HepG2 (cell line): Measurements from ENCODE around the gene ZC2HC1B. TPM values are rescaled to one million over a fixed set of nuclear protein-coding genes. Genes with fewer than 3 reads are reported as not detected.

Source experiments
- EEA1 ChIP-seq: sonication (generic); formaldehyde crosslinking; IDR thresholded peaks from 2 replicates; pipeline ENCODE4 v1.5.1; 2020; ENCODE audit warnings: mild to moderate bottlenecking, missing genetic modification reagents, borderline replicate concordance
- GZF1 ChIP-seq: sonication (generic); formaldehyde crosslinking; IDR thresholded peaks from 2 replicates; pipeline ENCODE4 v1.5.1; 2020; ENCODE audit warnings: mild to moderate bottlenecking, missing genetic modification reagents
- HCFC1 ChIP-seq: fragments of 150-350 bp; IDR thresholded peaks from 2 replicates; pipeline ENCODE4 v1.6.1; 2014; ENCODE audit warnings: low read depth, low read length
- HMGA1 ChIP-seq: sonication (generic); formaldehyde crosslinking; conservative IDR thresholded peaks from 2 replicates; pipeline ENCODE4 v1.4.0; 2020; ENCODE audit warnings: missing genetic modification reagents
- NFIC ChIP-seq: IDR thresholded peaks from 2 replicates; pipeline ENCODE4 v1.6.1; 2012; ENCODE audit warnings: mild to moderate bottlenecking, low read length, inconsistent platforms
- NR2F1 ChIP-seq, 2 experiments: fragments of 450-650 bp in 1 of 2; formaldehyde crosslinking in 1 of 2; IDR thresholded peaks; 2 replicates each; pipeline versions ENCODE4 v1.5.0 to v1.6.1; 2016 to 2020; ENCODE audit warnings: mild to moderate bottlenecking in 1 of 2, missing compliant biosample characterization in 1 of 2, missing genetic modification reagents in 1 of 2, moderate library complexity in 1 of 2
- PHF21A ChIP-seq: sonication (generic); formaldehyde crosslinking; IDR thresholded peaks from 2 replicates; pipeline ENCODE4 v1.5.0; 2020; ENCODE audit warnings: mild to moderate bottlenecking, missing genetic modification reagents
- SIN3B ChIP-seq: fragments of 150-350 bp; IDR thresholded peaks from 2 replicates; pipeline ENCODE4 v1.6.1; 2014; ENCODE audit warnings: low read length
- THAP11 ChIP-seq: IDR thresholded peaks from 2 replicates; pipeline ENCODE4 v1.6.1; 2016; ENCODE audit warnings: missing biosample characterization, missing genetic modification reagents
- YY1 ChIP-seq: IDR thresholded peaks from 2 replicates; pipeline ENCODE4 v1.6.1; 2011; ENCODE audit warnings: low read length, low read depth, moderate library complexity, mild to moderate bottlenecking; ENCODE audit not compliant: insufficient read depth, insufficient replicate concordance
- ZBTB7B ChIP-seq: sonication (generic); formaldehyde crosslinking; IDR thresholded peaks from 2 replicates; pipeline ENCODE4 v1.4.0; 2020; ENCODE audit warnings: missing genetic modification reagents
- ZNF232 ChIP-seq: sonication (generic); formaldehyde crosslinking; IDR thresholded peaks from 2 replicates; pipeline ENCODE4 v1.4.0; 2020; ENCODE audit warnings: missing genetic modification reagents, borderline replicate concordance
- ZNF331 ChIP-seq: sonication (generic); formaldehyde crosslinking; IDR thresholded peaks from 2 replicates; pipeline ENCODE4 v1.4.0; 2020; ENCODE audit warnings: missing genetic modification reagents
- ZNF44 ChIP-seq: sonication (generic); formaldehyde crosslinking; IDR thresholded peaks from 2 replicates; pipeline ENCODE4 v1.5.1; 2020; ENCODE audit warnings: mild to moderate bottlenecking, missing genetic modification reagents
- ZNF552 ChIP-seq: sonication (generic); formaldehyde crosslinking; IDR thresholded peaks from 2 replicates; pipeline ENCODE4 v1.9.0; 2022; ENCODE audit warnings: missing genetic modification reagents, mild to moderate bottlenecking, borderline replicate concordance
- ZNF615 ChIP-seq: sonication (generic); formaldehyde crosslinking; IDR thresholded peaks from 2 replicates; pipeline ENCODE4 v1.5.0; 2020; ENCODE audit warnings: mild to moderate bottlenecking, missing genetic modification reagents, borderline replicate concordance
- polyA plus RNA-seq, 8 experiments: library from polyadenylated mRNA; depleted of rRNA in 3 of 8; stranded (reverse) in 7 of 8; unstranded in 1 of 8; fragments of >200 nt; fragmentation: Illumina TruSeq in 4 of 8; extraction: Trizol in 4 of 8; gene quantifications; 2 replicates each; pipeline versions ENCODE4 v1.2.1 to v1.2.3, GENCODE V29; 2011 to 2016; ENCODE audit warnings: low read depth in 4 of 8, missing spikeins in 1 of 8, mixed read lengths in 1 of 8; ENCODE audit not compliant: insufficient read depth in 1 of 8
- total RNA-seq, 5 experiments: library from RNA; depleted of rRNA; stranded (reverse); fragments of >200 nt; fragmentation: Illumina TruSeq; extraction: Trizol; gene quantifications; 2 replicates each; pipeline ENCODE4 v1.2.3, GENCODE V29; 2016; ENCODE audit warnings: low read depth in 1 of 5
- TF ChIP-seq, protein P1 (sequence below): sonication (generic); formaldehyde crosslinking; IDR thresholded peaks from 2 replicates; pipeline ENCODE4 v1.5.1; 2020; ENCODE audit warnings: missing genetic modification reagents, mild to moderate bottlenecking, borderline replicate concordance
- TF ChIP-seq, protein P2 (sequence below): sonication (generic); formaldehyde crosslinking; IDR thresholded peaks from 2 replicates; pipeline ENCODE4 v1.4.0; 2020; ENCODE audit warnings: missing genetic modification reagents, low read depth, mild to moderate bottlenecking, borderline replicate concordance
- TF ChIP-seq, protein P3 (sequence below): fragments of 450-650 bp; IDR thresholded peaks from 2 replicates; pipeline ENCODE4 v1.6.1; 2017
- TF ChIP-seq, protein P4 (sequence below): sonication (generic); formaldehyde crosslinking; IDR thresholded peaks from 2 replicates; pipeline ENCODE4 v1.5.0; 2020; ENCODE audit warnings: missing genetic modification reagents, mild to moderate bottlenecking, borderline replicate concordance
- TF ChIP-seq, protein P5 (sequence below): sonication (generic); formaldehyde crosslinking; IDR thresholded peaks from 2 replicates; pipeline ENCODE4 v1.5.0; 2020; ENCODE audit warnings: missing genetic modification reagents
- TF ChIP-seq, protein P6 (sequence below): sonication (generic); formaldehyde crosslinking; IDR thresholded peaks from 2 replicates; pipeline ENCODE4 v1.4.0; 2020; ENCODE audit warnings: mild to moderate bottlenecking, low read depth, missing genetic modification reagents

The ZC2HC1B gene
- total and polyA plus RNA-seq, 2 of the 13 experiments (the other 11 are each of a cell fraction or from before 2014, with no cell fraction given), result not detected

DNA sequence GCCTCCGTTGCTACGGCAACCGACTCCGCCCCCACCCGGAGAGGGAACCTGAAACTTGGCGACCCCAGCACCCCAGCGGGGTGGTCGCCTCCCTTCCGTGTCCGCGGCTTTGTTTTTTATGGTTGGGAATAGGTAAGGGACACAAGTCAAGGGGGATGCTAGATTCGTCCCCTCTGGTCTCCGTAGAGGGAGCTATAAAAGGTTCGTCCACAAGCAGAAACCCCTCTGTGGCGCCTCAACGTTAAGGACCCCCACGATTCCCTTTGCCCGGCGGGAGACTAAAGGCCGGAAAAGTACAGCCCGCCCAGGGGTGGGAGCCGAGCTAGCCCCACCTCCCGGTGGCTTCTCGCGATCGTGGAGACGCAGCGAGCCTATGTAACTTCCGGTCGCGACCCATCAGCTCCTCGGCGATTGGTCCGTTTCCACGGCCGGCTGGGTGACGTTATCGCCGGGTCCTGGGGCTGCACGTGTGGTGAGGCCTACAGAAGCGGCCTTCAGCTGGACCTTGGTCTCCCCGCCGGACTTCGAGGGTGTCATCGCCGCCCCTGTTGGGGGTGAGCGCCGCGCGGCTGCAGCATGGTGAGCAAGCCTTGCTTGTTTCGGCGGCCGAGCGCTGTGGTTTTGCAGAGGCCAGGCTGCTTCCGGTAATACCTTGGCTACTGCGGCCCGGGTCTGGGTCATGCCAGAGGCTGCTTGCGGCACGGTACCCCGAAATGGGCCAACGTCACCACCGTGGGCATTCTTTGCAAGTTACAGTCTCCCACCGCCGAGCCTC is 21.2 kb upstream of the ZC2HC1B start, which contains the start of gene LTV1 (continued):
- TF ChIP-seq, protein P1, sequence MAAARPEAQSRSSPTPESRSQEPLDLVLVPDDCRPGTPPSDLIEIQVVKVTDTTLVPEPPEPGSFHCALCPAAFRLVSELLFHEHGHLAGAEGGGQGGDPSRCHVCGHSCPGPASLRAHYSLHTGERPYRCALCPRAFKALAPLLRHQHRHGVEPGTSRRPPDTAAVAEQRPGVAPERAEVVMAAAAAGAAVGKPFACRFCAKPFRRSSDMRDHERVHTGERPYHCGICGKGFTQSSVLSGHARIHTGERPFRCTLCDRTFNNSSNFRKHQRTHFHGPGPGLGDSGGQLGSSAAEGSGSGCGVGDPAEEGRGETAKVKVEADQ (CRISPR knock-in tag), result peak; percentile 99
- peak; percentile 62 for TF ChIP-seq YY1
- TF ChIP-seq, protein P2, sequence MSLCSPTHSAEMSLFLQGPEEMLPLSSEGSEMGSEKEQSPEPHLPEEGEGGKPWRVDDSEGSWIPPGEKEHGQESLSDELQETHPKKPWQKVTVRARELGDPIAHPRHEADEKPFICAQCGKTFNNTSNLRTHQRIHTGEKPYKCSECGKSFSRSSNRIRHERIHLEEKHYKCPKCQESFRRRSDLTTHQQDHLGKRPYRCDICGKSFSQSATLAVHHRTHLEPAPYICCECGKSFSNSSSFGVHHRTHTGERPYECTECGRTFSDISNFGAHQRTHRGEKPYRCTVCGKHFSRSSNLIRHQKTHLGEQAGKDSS (CRISPR knock-in tag), result peak; percentile 95; the same call in 1 of the 2 replicates
- TF ChIP-seq, protein P3, sequence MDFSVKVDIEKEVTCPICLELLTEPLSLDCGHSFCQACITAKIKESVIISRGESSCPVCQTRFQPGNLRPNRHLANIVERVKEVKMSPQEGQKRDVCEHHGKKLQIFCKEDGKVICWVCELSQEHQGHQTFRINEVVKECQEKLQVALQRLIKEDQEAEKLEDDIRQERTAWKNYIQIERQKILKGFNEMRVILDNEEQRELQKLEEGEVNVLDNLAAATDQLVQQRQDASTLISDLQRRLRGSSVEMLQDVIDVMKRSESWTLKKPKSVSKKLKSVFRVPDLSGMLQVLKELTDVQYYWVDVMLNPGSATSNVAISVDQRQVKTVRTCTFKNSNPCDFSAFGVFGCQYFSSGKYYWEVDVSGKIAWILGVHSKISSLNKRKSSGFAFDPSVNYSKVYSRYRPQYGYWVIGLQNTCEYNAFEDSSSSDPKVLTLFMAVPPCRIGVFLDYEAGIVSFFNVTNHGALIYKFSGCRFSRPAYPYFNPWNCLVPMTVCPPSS, result no peak
- peak; percentile 94 for TF ChIP-seq ZNF331 (CRISPR knock-in tag)
- TF ChIP-seq EEA1 (CRISPR knock-in tag), result no peak
- TF ChIP-seq, protein P4, sequence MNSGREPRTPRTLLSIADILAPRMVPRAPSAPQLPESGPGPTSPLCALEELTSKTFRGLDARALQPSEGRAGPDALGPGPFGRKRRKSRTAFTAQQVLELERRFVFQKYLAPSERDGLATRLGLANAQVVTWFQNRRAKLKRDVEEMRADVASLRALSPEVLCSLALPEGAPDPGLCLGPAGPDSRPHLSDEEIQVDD (CRISPR knock-in tag), result peak; percentile 97; the same call in 1 of the 2 replicates
- TF ChIP-seq ZNF44, result peak; percentile 98; the same call in 1 of the 2 replicates
- TF ChIP-seq ZNF615 (CRISPR knock-in tag), result peak; percentile 98; the same call in 1 of the 2 replicates
- TF ChIP-seq HCFC1, result peak; percentile 53; the same call in 1 of the 2 replicates
- TF ChIP-seq ZBTB7B (CRISPR knock-in tag), result peak; percentile 100
- TF ChIP-seq THAP11 (CRISPR knock-in tag), result peak; percentile 94
- TF ChIP-seq NFIC, result peak; percentile 78
- TF ChIP-seq, protein P5, sequence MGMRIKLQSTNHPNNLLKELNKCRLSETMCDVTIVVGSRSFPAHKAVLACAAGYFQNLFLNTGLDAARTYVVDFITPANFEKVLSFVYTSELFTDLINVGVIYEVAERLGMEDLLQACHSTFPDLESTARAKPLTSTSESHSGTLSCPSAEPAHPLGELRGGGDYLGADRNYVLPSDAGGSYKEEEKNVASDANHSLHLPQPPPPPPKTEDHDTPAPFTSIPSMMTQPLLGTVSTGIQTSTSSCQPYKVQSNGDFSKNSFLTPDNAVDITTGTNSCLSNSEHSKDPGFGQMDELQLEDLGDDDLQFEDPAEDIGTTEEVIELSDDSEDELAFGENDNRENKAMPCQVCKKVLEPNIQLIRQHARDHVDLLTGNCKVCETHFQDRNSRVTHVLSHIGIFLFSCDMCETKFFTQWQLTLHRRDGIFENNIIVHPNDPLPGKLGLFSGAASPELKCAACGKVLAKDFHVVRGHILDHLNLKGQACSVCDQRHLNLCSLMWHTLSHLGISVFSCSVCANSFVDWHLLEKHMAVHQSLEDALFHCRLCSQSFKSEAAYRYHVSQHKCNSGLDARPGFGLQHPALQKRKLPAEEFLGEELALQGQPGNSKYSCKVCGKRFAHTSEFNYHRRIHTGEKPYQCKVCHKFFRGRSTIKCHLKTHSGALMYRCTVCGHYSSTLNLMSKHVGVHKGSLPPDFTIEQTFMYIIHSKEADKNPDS (CRISPR knock-in tag), result peak; percentile 91
- TF ChIP-seq PHF21A, result peak; percentile 61
- TF ChIP-seq GZF1, result peak; percentile 94
- TF ChIP-seq NR2F1 (CRISPR knock-in tag; IDR thresholded peaks at IDR 0.05), result 0 out of 4 replicates have a peak, but pooled peaks have one; percentile 11 to 23
- no peak for TF ChIP-seq HMGA1 (CRISPR knock-in tag)
- peak; percentile 99 for TF ChIP-seq ZNF232 (CRISPR knock-in tag)
- no peak for TF ChIP-seq SIN3B
- TF ChIP-seq, protein P6, sequence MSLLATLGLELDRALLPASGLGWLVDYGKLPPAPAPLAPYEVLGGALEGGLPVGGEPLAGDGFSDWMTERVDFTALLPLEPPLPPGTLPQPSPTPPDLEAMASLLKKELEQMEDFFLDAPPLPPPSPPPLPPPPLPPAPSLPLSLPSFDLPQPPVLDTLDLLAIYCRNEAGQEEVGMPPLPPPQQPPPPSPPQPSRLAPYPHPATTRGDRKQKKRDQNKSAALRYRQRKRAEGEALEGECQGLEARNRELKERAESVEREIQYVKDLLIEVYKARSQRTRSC (CRISPR knock-in tag), result peak; percentile 98; the same call in 1 of the 2 replicates
- peak; percentile 96 for TF ChIP-seq ZNF552 (CRISPR knock-in tag)
